K562 (cell line): ENCODE measurements around the gene RNF11. TPM values are rescaled to one million over a fixed set of nuclear protein-coding genes. Genes with fewer than 3 reads are reported as not detected.

Experiments used
- CSDE1 ChIP-seq, 2 experiments: fragments of 450-650 bp; IDR thresholded peaks; 2 replicates each; pipeline ENCODE4 v1.6.1; 2016; ENCODE audit warnings: mild to moderate bottlenecking in 1 of 2
- ELF4 ChIP-seq: fragments of 450-650 bp; formaldehyde crosslinking; IDR thresholded peaks from 2 replicates; pipeline ENCODE4 v1.4.0; 2022; ENCODE audit warnings: missing genetic modification characterization
- SMARCC2 ChIP-seq: fragments of 450-650 bp; IDR thresholded peaks from 2 replicates; pipeline ENCODE4 v1.6.1; 2017; ENCODE audit warnings: antibody characterized with exemption, moderate library complexity, mild to moderate bottlenecking, low read depth
- ZBTB8A ChIP-seq: fragments of 450-650 bp; IDR thresholded peaks from 2 replicates; pipeline ENCODE4 v1.6.1; 2018; ENCODE audit warnings: mild to moderate bottlenecking, moderate library complexity; ENCODE audit not compliant: partially characterized antibody
- ZNF239 ChIP-seq: fragments of 250-450 bp; sonication (Bioruptor Pico); IDR thresholded peaks from 2 replicates; pipeline ENCODE4 v1.4.0; 2020; ENCODE audit warnings: mild to moderate bottlenecking
- polyA plus RNA-seq, 8 experiments: library from polyadenylated mRNA; depleted of rRNA in 4 of 8; stranded (reverse) in 5 of 8; unstranded in 3 of 8; fragments of >200 nt; fragmentation: Nextera tagmentation in 2 of 8; fragmentation: Illumina TruSeq in 1 of 8; extraction: Ambion mirVana in 2 of 8; extraction: Trizol in 1 of 8; gene quantifications; 2 replicates each; pipeline versions ENCODE4 v1.2.1 to v1.2.3, GENCODE V29; 2011 to 2014; ENCODE audit warnings: inconsistent platforms in 1 of 8, missing spikeins in 1 of 8
- total RNA-seq, 7 experiments: library from RNA; depleted of rRNA in 6 of 7; stranded (reverse); fragments of >200 nt in 6 of 7; fragmentation: Illumina TruSeq in 2 of 7; extraction: Trizol in 2 of 7; gene quantifications; 2 replicates each; pipeline versions ENCODE4 v1.2.1 to v1.2.3, GENCODE V29; 2011 to 2021; ENCODE audit warnings: low replicate concordance in 1 of 7
- TF ChIP-seq, protein P1 (sequence below): fragments of 200-600 bp; sonication (generic); IDR thresholded peaks from one replicate; pipeline ENCODE4 v1.6.1; 2012; ENCODE audit warnings: mild to moderate bottlenecking, low read depth, low read length, inconsistent platforms
- TF ChIP-seq, protein P2 (sequence below): sonication (generic); formaldehyde crosslinking; IDR thresholded peaks from 2 replicates; pipeline ENCODE4 v1.8.1; 2023; ENCODE audit warnings: mild to moderate bottlenecking, missing genetic modification reagents
- TF ChIP-seq, protein P3 (sequence below): sonication (generic); formaldehyde crosslinking; IDR thresholded peaks from 2 replicates; pipeline ENCODE4 v1.8.0; 2022; ENCODE audit warnings: mild to moderate bottlenecking, missing genetic modification reagents, borderline replicate concordance

Gene RNF11
- total and polyA plus RNA-seq, 9 of the 15 experiments (the other 6 are each of a cell fraction or from before 2014, with no cell fraction given): 5.7 to 34.3 (median 23.1) TPM

DNA sequence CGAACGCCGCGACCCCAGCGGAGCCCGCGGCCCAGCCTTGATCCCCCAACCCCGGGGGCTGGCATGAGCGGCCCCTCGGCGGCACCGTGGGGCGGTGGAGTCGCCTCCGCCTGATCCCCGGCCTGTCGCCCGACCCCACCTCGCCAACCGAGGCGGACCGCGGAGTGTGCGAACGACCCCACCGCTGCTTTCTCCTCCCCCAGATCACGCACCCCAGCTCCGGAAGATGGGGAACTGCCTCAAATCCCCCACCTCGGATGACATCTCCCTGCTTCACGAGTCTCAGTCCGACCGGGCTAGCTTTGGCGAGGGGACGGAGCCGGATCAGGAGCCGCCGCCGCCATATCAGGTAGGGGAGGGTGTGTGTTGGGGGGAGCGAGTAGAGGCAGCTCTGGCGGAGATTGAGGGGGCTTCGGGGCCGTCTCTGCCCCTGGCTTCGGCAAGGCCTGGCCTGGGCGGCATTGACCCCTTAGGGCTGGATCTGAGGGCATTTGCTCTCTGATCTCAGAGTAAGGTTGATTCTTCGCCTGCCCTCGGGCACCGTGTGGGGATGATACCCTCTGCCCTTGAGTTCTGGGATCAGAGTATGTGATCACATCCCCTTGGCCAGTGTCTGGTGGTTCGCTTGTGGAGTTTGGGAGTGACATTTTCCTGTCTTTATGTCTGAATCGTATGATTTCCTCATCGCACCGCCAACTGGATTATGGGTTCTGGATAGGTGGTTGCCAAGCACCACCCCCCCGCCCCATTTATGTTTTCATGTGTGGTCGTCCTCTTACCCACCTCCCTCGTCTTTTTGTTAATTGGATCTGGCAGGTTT lies 668 bp downstream of the RNF11 start (continued):
- TF ChIP-seq, protein P1, sequence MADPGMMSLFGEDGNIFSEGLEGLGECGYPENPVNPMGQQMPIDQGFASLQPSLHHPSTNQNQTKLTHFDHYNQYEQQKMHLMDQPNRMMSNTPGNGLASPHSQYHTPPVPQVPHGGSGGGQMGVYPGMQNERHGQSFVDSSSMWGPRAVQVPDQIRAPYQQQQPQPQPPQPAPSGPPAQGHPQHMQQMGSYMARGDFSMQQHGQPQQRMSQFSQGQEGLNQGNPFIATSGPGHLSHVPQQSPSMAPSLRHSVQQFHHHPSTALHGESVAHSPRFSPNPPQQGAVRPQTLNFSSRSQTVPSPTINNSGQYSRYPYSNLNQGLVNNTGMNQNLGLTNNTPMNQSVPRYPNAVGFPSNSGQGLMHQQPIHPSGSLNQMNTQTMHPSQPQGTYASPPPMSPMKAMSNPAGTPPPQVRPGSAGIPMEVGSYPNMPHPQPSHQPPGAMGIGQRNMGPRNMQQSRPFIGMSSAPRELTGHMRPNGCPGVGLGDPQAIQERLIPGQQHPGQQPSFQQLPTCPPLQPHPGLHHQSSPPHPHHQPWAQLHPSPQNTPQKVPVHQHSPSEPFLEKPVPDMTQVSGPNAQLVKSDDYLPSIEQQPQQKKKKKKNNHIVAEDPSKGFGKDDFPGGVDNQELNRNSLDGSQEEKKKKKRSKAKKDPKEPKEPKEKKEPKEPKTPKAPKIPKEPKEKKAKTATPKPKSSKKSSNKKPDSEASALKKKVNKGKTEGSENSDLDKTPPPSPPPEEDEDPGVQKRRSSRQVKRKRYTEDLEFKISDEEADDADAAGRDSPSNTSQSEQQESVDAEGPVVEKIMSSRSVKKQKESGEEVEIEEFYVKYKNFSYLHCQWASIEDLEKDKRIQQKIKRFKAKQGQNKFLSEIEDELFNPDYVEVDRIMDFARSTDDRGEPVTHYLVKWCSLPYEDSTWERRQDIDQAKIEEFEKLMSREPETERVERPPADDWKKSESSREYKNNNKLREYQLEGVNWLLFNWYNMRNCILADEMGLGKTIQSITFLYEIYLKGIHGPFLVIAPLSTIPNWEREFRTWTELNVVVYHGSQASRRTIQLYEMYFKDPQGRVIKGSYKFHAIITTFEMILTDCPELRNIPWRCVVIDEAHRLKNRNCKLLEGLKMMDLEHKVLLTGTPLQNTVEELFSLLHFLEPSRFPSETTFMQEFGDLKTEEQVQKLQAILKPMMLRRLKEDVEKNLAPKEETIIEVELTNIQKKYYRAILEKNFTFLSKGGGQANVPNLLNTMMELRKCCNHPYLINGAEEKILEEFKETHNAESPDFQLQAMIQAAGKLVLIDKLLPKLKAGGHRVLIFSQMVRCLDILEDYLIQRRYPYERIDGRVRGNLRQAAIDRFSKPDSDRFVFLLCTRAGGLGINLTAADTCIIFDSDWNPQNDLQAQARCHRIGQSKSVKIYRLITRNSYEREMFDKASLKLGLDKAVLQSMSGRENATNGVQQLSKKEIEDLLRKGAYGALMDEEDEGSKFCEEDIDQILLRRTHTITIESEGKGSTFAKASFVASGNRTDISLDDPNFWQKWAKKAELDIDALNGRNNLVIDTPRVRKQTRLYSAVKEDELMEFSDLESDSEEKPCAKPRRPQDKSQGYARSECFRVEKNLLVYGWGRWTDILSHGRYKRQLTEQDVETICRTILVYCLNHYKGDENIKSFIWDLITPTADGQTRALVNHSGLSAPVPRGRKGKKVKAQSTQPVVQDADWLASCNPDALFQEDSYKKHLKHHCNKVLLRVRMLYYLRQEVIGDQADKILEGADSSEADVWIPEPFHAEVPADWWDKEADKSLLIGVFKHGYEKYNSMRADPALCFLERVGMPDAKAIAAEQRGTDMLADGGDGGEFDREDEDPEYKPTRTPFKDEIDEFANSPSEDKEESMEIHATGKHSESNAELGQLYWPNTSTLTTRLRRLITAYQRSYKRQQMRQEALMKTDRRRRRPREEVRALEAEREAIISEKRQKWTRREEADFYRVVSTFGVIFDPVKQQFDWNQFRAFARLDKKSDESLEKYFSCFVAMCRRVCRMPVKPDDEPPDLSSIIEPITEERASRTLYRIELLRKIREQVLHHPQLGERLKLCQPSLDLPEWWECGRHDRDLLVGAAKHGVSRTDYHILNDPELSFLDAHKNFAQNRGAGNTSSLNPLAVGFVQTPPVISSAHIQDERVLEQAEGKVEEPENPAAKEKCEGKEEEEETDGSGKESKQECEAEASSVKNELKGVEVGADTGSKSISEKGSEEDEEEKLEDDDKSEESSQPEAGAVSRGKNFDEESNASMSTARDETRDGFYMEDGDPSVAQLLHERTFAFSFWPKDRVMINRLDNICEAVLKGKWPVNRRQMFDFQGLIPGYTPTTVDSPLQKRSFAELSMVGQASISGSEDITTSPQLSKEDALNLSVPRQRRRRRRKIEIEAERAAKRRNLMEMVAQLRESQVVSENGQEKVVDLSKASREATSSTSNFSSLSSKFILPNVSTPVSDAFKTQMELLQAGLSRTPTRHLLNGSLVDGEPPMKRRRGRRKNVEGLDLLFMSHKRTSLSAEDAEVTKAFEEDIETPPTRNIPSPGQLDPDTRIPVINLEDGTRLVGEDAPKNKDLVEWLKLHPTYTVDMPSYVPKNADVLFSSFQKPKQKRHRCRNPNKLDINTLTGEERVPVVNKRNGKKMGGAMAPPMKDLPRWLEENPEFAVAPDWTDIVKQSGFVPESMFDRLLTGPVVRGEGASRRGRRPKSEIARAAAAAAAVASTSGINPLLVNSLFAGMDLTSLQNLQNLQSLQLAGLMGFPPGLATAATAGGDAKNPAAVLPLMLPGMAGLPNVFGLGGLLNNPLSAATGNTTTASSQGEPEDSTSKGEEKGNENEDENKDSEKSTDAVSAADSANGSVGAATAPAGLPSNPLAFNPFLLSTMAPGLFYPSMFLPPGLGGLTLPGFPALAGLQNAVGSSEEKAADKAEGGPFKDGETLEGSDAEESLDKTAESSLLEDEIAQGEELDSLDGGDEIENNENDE: no peak
- no peak for TF ChIP-seq ZBTB8A
- TF ChIP-seq ZNF239: no peak
- no peak for TF ChIP-seq ELF4 (CRISPR knock-in tag)
- TF ChIP-seq, protein P2, sequence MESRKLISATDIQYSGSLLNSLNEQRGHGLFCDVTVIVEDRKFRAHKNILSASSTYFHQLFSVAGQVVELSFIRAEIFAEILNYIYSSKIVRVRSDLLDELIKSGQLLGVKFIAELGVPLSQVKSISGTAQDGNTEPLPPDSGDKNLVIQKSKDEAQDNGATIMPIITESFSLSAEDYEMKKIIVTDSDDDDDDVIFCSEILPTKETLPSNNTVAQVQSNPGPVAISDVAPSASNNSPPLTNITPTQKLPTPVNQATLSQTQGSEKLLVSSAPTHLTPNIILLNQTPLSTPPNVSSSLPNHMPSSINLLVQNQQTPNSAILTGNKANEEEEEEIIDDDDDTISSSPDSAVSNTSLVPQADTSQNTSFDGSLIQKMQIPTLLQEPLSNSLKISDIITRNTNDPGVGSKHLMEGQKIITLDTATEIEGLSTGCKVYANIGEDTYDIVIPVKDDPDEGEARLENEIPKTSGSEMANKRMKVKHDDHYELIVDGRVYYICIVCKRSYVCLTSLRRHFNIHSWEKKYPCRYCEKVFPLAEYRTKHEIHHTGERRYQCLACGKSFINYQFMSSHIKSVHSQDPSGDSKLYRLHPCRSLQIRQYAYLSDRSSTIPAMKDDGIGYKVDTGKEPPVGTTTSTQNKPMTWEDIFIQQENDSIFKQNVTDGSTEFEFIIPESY (CRISPR knock-in tag): no peak
- TF ChIP-seq CSDE1 (IDR thresholded peaks at IDR 0.05): no peak
- TF ChIP-seq, protein P3, sequence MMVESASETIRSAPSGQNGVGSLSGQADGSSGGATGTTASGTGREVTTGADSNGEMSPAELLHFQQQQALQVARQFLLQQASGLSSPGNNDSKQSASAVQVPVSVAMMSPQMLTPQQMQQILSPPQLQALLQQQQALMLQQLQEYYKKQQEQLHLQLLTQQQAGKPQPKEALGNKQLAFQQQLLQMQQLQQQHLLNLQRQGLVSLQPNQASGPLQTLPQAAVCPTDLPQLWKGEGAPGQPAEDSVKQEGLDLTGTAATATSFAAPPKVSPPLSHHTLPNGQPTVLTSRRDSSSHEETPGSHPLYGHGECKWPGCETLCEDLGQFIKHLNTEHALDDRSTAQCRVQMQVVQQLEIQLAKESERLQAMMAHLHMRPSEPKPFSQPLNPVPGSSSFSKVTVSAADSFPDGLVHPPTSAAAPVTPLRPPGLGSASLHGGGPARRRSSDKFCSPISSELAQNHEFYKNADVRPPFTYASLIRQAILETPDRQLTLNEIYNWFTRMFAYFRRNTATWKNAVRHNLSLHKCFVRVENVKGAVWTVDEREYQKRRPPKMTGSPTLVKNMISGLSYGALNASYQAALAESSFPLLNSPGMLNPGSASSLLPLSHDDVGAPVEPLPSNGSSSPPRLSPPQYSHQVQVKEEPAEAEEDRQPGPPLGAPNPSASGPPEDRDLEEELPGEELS (CRISPR knock-in tag): no peak
- no peak for TF ChIP-seq SMARCC2
